Measurements from ENCODE around the gene GMFB. TPM values are rescaled to one million over a fixed set of nuclear protein-coding genes. Genes with fewer than 3 reads are reported as not detected.
"Not testable (repeated sequence)": the region's sequence is repeated elsewhere in the genome, so short reads cannot be mapped to it uniquely, and the experiment has no call there.

The GMFB gene
- total RNA-seq, 1 donor from 2014 or later, result 13.0 TPM

DNA sequence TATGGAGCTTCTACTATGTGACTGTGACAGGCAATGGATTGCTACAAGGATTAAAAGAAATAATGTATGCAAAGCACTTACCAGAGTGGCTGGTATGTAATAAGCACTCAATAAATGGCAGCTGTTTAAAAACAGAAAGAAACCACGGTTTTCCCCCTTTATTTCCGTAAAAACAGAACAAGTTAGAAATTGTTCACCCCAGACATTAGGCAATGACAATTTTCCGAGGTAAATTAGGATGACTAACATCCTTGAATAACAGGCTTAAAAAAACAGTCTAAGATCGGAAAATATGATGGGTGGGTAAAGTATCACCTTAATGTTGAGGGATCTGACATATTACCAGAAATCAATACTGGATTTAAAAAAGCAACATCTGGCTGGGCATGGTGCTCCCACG, 26.7 kb downstream of the GMFB start:
- ATAC-seq, result no peak
- DNase-seq (ENCODE audit: low spot score), result no peak

DNA sequence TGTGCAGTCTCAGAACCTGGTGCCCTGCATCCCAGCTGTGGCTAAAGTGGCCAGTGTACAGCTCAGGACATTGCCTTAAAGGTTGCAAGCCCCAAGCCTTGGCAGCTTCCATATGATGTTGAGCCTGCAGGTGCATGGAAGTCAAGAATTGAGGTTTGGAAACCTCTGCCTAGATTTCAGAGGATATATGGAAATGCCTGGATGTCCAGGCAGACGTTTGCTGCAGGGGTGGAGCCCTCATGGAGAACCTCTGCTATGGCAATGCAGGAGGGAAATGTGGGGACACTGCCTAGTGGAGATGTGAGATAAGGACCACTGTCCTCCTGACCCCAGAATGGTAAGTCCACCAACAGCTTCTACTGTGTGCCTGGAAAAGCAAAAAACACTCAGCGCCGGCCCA, 29.7 kb downstream of the GMFB start:
- DNase-seq (ENCODE audit: low spot score) (no peak), ATAC-seq (no peak)

DNA sequence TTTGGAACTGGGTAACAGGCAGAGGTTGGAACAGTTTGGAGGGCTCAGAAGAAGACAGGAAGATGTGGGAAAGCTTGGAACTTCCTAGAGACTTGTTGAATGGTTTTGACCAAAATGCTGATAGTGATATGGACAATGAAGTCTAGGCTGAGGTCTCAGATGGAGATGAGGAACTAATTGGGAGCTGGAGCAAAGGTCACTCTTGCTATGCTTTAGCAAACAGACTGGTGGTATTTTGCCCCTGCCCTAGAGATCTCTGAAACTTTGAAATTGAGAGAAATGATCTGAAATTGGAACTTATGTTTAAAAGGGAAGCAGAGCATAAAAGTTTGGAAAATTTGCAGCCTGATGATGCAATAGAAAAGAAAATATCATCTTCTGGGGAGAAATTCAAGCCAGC, 30.2 kb downstream of the GMFB start:
- not testable (repeated sequence) for ATAC-seq; DNase-seq (ENCODE audit: low spot score)

DNA sequence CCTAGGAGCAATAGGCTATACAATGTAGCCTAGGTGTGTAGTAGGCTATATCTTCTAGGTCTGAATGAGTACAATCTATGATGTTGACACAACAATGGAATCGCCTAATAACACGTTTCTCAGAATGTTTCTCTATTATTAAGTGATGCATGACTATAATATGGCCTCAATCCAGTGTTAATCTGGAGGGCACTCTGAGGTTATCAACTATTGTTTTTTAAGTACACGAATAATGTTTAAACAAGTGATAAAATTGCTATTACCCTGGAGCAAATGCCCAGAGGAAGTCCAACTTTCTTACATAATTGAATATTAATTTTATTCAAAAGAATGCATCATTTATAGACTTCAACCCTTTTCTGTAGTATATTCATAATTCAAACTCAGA, 31.2 kb downstream of the GMFB start:
- DNase-seq (ENCODE audit: low spot score), result no peak

DNA sequence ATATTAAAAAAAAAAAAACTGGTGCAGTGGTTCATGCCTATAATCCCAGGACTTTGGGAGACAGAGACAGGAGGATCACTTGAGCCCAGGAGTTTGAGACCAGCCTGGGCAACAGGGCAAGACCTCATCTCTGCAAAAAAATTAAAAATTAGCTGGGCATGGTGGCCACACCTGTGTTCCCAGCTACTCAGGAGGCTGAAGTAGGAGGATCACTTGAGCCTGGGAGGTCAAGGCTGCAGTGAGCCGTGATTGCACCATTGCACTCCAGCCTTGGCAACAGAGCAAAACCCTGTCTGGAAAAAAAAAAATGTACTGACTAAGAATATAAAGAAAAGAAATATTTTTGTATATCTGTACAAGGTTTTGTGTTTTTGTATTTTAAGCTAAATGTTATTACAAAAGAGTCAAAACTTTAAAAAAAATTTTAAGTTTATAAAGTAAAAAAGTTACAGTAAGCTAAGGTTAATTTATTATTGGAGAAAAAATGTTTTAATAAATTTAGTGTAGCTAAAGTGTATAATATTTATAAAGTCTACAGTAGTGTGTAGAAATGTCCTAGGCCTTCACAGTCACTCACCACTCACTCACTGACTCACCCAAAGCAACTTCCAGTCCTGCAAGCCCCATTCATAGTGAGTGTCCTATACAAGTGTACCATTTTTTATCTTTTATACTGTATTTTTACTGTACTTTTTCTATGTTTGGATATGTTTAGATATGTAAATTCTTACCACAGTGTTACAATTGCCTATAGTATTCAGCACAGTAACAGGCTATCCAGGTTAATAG, 31.8 kb downstream of the GMFB start:
- not testable (repeated sequence) for DNase-seq (ENCODE audit: low spot score); ATAC-seq

More for the DNA sequence above, 31.2 kb downstream of the GMFB start:
- ATAC-seq, result peak; percentile 43

DNA sequence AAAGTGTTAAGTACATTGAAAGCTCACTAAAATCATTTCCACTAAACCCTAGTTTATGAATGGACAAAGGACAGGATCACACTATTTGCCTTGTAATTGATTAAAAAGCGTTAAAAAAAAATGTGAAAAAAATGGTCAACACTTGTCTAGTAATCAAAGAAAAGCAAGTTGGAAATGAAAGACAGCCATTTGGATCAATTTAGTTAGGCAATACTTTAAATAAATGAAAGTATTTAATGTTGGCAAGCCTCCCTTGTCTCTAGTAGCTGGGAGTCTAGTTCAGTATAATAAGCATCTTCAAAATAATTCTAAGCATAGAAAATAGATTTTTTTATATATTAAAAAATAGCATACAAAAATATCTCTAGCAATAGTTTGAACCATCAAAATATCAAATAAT, 33.4 kb downstream of the GMFB start:
- DNase-seq (ENCODE audit: low spot score), result no peak
- peak; percentile 45 for ATAC-seq

DNA sequence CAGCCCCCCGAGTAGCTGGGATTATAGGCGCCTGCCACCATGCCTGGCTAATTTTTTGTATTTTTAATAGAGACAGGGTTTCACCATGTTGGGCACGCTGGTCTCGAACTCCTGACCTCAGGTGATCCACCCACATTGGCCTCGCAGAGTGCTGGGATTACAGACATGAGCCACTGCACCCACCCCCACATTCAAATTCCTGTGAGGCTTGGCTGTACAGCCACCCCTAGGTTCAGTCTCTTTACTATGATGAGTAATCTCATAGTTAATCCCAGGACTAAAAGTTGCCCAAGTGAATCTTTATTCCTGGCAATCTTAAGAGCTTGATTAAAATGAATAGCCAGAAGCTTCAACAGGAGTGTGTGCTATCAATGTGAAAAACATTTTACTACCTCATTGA, 34.8 kb downstream of the GMFB start:
- ATAC-seq; DNase-seq (ENCODE audit: low spot score): not testable (repeated sequence)

DNA sequence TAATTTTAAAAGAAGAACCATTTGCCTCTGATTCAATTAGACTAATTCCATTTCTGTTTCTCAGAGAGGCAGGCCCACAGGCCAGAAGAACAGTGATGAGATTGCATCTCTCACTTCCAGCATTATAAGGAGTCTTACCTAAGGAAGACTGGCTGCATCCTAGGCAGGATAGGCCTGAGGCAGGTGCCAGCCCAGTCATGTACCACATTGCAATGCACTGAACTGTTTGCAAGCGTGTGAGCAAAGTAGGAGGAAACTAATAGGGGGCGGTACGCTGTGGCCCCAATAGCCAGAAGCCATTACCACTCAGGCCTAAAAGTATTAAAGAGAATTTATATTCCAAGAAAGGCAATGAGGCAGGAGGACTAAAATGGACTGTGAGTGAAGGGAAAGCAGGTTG, 35.5 kb downstream of the GMFB start:
- ATAC-seq (no peak), DNase-seq (ENCODE audit: low spot score) (no peak)

DNA sequence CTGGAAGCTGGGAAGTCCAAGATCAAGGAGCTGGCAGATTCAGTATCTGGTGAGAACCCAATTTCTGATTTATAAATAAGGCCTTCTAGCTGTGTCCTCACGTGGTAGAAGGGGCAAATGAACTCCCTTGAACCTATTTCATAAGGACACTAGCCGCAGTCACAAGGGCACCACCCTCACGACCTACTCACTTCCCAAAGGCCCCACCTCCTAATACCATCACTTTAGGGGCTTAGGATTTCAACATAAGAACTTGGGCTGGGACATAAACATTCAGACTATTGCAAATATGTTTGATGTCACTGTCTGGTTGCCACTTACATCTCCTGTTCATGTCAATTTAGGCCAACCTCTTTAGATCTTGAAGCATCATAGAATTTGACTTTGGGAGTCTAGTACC, 36.8 kb downstream of the GMFB start:
- ATAC-seq (no peak), DNase-seq (ENCODE audit: low spot score) (no peak)

DNA sequence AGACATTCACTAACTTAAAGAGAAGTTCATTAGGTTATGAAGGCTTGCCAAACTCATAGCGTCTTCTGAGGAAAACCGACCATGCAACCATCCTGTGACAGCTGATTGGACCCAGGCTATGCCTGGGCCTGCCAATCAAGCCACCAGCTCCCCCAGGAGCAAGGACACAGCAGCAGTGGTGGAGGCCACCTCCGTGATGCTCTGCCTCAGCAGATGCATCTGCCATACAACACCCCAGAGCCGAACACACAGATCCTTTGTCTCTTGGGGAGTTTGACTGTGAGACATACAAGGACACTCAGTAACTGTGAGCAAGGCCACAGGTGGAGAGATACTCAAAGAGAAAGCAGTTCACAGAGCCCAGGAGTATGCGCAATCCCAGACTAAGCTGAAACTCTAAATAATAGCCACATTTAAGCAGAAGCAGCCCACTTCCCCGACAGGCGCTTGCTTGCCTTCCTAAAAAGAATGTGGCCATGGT, 37.6 kb downstream of the GMFB start:
- ATAC-seq (no peak), DNase-seq (ENCODE audit: low spot score) (no peak)

DNA sequence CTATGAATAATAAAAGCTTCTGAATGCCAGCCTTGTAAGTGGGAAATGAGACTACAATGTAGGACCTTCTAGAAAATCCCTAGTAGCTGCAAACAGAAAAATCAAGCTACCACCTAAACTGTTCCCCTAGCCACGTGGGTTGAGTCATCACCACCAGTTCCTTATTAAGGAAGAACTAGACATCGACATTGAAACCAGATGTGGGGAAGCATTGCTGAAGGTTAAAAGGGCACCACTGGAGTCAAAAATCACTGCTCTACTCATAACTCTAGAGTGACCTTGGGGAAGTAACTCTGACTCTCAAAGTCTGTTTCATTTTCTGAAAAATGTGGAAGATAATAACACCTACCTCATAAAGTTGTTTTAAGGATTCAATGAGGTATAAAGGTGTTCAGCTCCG, 38.2 kb downstream of the GMFB start:
- ATAC-seq (peak; percentile 19), DNase-seq (ENCODE audit: low spot score) (no peak)

DNA sequence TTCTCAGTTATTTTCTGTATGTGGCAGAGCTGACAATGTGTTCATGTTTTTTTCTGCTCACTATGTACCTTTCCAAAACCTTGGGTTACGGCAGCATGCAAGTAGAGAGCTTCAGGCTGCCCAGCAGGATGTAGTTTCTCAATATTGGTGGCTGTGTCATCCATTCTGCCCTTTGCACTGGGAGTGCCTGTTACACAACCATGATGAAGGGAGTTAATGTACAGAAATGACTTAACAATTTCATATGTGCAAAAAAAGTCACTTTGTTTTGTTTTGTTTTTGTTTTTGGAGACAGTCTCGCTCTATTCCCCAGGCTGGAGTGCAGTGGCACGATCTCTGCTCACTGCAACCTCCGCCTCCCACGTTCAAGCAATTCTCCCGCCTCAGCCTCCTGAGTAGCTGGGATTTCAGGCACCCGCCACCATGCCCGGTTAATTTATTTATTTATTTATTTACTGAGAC, 41.5 kb downstream of the GMFB start:
- ATAC-seq, result peak; percentile 88

DNA sequence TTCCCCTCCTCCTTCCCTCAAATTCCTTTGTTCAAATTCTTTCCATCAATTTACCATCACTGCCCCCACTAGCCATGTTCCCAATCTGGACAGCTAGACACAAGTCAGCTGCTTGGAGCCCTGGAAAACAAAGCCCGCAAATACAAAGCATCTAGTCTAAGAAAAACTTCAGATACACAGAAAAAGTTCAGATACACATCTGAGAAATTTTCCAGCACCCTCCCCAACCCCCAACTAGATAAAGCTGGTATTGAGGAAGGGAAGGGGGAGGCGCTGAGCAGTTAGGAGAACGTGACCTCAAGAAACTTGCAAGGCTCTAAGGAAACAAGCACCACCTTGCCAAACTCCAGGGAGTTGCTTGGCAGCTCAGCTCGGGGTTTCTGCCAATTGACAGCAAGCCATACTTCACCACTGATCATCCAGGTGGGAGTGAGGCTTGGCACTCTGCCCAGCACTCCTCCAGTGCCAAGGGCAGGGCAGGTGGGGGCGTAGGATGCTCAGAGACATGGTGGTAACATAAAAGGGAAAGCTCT, 42.6 kb downstream of the GMFB start:
- DNase-seq (ENCODE audit: low spot score), result no peak
- no peak for ATAC-seq

More for the DNA sequence above, 41.5 kb downstream of the GMFB start:
- peak; percentile 64 for DNase-seq (ENCODE audit: low spot score)

DNA sequence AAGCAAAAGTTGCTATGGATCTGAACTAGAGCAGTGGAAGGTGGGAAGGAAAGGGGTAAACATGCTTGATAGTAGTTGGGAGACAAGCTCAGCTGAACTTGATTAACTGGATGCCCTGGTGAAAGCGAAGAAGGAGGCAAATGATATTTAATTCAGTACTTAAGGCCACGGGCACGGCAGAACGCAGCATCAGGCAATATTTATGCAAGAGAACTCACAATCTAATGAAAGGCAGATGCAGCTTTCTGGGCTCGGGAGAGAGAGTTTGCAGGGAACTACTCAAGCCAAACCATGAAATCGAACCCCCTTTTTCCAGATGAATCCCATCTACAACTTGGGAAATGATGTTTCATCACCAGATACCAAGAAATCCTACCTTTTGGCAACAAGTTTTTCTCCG, 44.1 kb downstream of the GMFB start:
- ATAC-seq (no peak), DNase-seq (ENCODE audit: low spot score) (no peak)

DNA sequence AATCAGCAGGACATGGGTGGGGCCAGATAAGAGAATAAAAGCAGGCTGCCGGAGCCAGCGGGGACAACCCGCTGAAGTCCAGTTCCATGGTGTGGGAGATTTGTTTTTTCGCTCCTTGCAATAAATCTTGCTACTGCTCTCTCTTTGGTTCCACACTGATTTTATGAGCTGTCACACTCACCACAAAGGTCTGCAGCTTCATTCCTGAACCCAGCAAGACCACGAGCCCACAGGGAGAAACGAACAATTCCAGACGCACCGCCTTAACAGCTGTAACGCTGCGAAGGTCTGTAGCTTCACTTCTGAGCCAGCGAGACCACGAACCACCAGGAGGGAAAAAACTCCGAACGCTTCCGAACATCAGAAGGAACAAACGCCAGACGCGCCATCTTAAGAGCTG, 44.8 kb downstream of the GMFB start:
- no peak for DNase-seq (ENCODE audit: low spot score)
- no peak for ATAC-seq

DNA sequence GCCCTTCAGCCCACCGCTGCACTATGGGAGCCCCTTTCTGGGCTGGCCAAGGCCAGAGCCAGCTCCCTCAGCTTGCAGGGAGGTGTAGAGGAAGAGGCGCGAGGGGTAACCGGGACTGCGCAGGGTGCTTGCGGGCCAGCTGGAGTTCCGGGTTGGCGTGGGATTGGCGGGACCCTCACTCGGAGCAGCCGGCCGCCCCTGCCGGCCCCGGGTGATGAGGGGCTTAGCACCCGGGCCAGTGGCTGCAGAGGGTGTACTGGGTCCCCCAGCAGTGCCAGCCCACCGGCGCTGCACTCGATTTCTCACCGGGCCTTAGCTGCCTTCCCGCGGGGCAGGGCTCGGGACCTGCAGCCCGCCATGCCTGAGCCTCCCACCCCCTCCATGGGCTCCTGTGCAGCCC, 45.8 kb downstream of the GMFB start:
- not testable (repeated sequence) for ATAC-seq; DNase-seq (ENCODE audit: low spot score)

DNA sequence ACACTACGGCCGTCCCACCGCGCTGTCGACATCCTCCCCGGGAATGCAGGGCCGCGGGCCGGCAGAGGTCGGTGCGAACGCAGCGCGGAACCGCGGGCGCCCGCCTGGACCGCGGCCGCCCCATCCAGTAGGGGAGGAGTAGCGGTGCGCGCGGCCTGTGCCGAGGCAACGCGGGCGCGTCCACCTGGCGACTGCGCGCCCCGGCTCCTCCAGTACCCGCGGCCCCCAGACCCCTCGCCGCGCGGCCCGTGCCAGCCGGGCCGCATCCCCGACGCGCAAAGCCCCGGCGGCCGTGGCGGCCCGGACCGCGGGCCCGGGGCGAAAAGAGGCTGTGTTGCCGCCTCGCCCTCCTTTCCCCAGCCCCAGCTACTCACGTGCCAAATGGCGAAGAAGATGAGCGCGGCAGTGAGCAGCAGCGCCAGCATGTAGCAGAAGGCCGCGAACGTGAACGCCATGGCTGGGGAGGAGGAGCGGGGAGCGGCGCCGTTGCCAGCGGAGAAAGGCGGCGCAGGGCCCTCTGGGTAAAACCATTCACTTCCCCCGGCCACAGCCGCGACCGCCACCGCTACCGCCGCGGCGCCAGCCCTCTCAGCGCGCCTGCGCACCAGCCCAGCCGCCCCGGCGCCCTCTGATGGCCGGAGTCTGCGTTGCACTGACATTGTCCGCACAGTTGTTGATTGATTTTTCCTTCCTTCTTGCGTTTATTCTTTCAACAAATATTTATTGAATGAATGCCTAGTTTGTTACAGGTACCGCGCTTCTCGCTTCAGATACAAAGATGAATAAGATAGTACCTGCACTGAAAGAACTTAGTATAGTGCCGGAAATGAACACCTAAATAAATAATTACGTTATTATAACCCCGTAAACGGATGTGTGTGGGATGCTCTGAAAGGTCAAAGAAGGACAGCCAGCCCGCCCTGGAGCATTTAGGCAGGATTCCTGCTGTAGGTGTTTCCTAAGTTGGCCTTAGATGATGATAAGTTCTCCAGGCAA, 47.6 kb downstream of the GMFB start, which contains the start of gene CNIH1:
Gene CNIH1 (minus strand): TSS at position 502 of the 996 bp plus-strand sequence. CDS start 47 bp downstream, at position 455.
- DNase-seq (ENCODE audit: low spot score) (peak; percentile 95), ATAC-seq (peak; percentile 96)

DNA sequence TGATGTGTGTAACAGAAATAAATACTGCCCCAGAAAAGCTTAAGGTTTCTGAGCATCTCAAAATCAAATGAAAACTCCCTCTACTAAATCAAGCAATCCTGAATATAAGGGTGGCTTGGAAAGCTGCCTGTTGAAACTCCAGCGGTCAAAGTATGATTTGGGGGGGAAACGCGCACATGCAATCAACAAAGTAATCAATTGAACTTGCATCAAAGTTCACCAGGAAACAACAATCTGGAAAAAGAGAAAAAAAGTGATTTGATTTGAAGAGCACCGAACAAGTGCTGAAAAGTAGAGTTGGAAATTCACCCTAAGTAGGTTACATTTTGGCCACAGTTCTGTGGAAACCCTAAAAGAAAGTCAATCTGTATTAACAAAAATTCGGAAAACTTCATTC, 48.3 kb downstream of the GMFB start:
- DNase-seq (ENCODE audit: low spot score) (peak; percentile 59), ATAC-seq (peak; percentile 41)

DNA sequence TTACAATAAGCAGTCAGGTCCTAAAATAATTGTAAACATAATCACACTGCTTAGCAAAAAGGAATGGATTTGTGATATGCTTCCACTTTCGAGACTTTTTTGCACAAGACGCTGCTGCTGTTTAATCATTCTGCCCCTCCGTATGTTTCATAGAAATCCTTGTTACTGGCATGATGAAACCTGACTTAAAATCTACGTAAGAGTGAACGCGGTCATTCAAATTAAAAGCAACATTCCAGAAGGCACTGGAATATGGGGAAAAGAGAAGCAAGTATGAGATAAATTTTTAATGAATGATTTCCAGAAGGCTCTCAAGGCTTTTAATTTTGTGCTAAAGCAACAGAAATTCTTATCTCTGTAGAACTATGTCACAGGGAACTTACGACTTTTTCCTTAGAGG, 48.7 kb downstream of the GMFB start:
- DNase-seq (ENCODE audit: low spot score) (no peak), ATAC-seq (no peak)

DNA sequence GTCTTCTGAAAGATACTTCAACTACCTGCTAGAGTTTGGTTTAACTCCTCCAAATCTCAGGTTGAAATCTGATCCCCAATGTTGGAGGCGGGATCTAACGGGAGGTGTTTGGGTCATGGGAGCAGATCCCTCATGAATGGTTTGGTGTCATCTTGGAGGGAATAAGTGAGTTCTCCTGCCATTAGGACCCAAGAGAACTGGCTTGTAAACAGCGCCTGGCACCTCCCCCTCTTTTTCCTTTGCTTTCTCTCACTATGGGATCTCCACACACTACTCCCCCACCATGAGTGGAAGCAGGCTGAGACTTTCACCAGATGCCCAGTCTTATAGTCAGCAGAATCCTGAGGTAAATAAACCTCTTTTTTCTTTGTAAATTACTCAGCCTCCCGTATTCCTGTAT, 50.1 kb downstream of the GMFB start:
- ATAC-seq, result no peak

DNA sequence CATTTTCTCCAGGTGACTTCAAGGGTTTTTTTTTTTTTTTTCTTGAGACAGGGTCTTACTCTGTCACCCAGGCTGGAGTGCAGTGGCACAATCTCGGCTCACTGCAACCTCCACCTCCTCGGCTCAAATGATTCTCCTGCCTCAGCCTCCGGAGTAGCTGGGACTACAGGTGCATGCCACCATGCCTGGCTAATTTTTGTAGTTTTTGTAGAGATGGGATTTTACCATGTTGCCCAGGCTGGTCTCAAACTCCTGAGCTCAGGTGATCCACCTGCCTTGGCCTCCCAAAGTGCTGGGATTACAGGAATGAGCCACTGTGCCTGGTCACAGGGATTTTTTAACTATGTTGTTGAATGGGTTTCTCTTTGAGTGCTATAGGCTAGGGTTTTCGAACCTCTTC, 50.8 kb downstream of the GMFB start:
- not testable (repeated sequence) for ATAC-seq; DNase-seq (ENCODE audit: low spot score)

More for the DNA sequence above, 50.1 kb downstream of the GMFB start:
- DNase-seq (ENCODE audit: low spot score), result no peak
